HCT116 (cell line): ENCODE data around the gene SERF2. TPM values are rescaled to one million over a fixed set of nuclear protein-coding genes. Genes with fewer than 3 reads are reported as not detected.

ENCODE experiments used
- ATAC-seq: fragments of 200-7000 bp; cut with Tn5 transposase; 2 replicates; pipeline ENCODE4 v1.9.1; 2020; ENCODE audit warnings: mild to moderate bottlenecking, moderate library complexity
- BruUV-seq: library from RNA; stranded (reverse); fragments of 400-500 nt; replicated peaks from 2 replicates; lab custom pipeline; 2021; lab: Mats Ljungman, UMichigan
- CTCF ChIA-PET: fragments of 300-600 bp; sonication (Branson Sonifier 250); formaldehyde crosslinking; loops from one replicate; lab custom pipeline; 2021; ENCODE audit warnings: antibody characterized with exemption; lab: Charles Lee
- POLR2A ChIA-PET: fragments of 300-600, 350-600 bp; sonication (Branson Sonifier 250); formaldehyde crosslinking; loops from one replicate; lab custom pipeline; 2021; ENCODE audit warnings: antibody characterized with exemption; lab: Charles Lee
- RAD21 ChIA-PET, 2 experiments: fragments of 300-600 bp; sonication (Branson Sonifier 250); formaldehyde crosslinking; loops; one replicate each; lab custom pipeline; 2023; ENCODE audit warnings: low total read pairs in 2 of 2; ENCODE audit not compliant: uncharacterized antibody in 2 of 2, unreplicated experiment in 2 of 2, low non-redundant PET in 1 of 2; lab: Charles Lee
- DNase-seq: peaks from one replicate; pipeline ENCODE4 v3.0.0-alpha.2; 2010; ENCODE audit warnings: low read depth, low spot score
- H2AFZ ChIP-seq: fragments of 200-600 bp; shearing (Covaris generic), sonication (generic); 2 replicates; pipeline ENCODE4 v1.6.1; 2017; ENCODE audit warnings: low read depth, mixed run types, mixed read lengths, antibody characterized with exemption, low read length; ENCODE audit not compliant: poor library complexity, severe bottlenecking
- H3K27ac ChIP-seq: 2 replicates; pipeline ENCODE4 v1.5.1; 2012; ENCODE audit warnings: low read depth, low read length
- H3K27me3 ChIP-seq: fragments of 200-600 bp; sonication (generic); 2 replicates; pipeline ENCODE4 v1.6.1; 2016; ENCODE audit warnings: mixed run types, low read length, mixed read lengths; ENCODE audit not compliant: insufficient read depth
- H3K36me3 ChIP-seq, 2 experiments: fragments of 200-500 bp in 1 of 2; fragments of 200-600 bp in 1 of 2; sonication (Bioruptor generic) in 1 of 2; sonication (generic) in 1 of 2; 2 replicates each; pipeline versions ENCODE4 v1.5.1 to v1.6.1; 2014 to 2016; ENCODE audit warnings: low read length in 2 of 2, inconsistent platforms in 1 of 2, mixed read lengths in 1 of 2, mixed run types in 1 of 2; ENCODE audit not compliant: insufficient read depth in 2 of 2, control insufficient read depth in 1 of 2
- H3K4me1 ChIP-seq, 2 experiments: fragments of 200-600 bp in 1 of 2; sonication (generic) in 1 of 2; 2 replicates each; pipeline versions ENCODE4 v1.5.1 to v1.6.1; 2012 to 2017; ENCODE audit warnings: low read length in 2 of 2, inconsistent platforms in 1 of 2, mild to moderate bottlenecking in 1 of 2, mixed read lengths in 1 of 2, mixed run types in 1 of 2, moderate library complexity in 1 of 2; ENCODE audit not compliant: insufficient read depth in 2 of 2, control insufficient read depth in 1 of 2
- H3K4me2 ChIP-seq: fragments of 200-600 bp; sonication (generic); 2 replicates; pipeline ENCODE4 v1.6.1; 2017; ENCODE audit warnings: mixed run types, low read length, mixed read lengths
- H3K4me3 ChIP-seq, 2 experiments: fragments of 200-600 bp in 1 of 2; sonication (generic) in 1 of 2; replicated peaks in 1 of 2; 2 replicates each; pipeline ENCODE4 v1.5.1; 2011 to 2016; ENCODE audit warnings: low read length in 2 of 2, control low read depth in 1 of 2, low read depth in 1 of 2, mild to moderate bottlenecking in 1 of 2, mixed read lengths in 1 of 2, mixed run types in 1 of 2
- H3K79me2 ChIP-seq: fragments of 200-600 bp; sonication (generic); 2 replicates; pipeline ENCODE4 v1.6.1; 2017; ENCODE audit warnings: mild to moderate bottlenecking, mixed run types, low read length, moderate library complexity, mixed read lengths; ENCODE audit not compliant: insufficient read depth
- H3K9ac ChIP-seq: fragments of 200-600 bp; sonication (generic); 2 replicates; pipeline ENCODE4 v1.6.1; 2016; ENCODE audit warnings: low read length, mixed read lengths
- H3K9me2 ChIP-seq: fragments of 200-600 bp; sonication (generic), shearing (Covaris generic); 2 replicates; pipeline ENCODE4 v1.6.1; 2017; ENCODE audit warnings: mixed run types, mild to moderate bottlenecking, moderate library complexity; ENCODE audit not compliant: insufficient read depth
- H3K9me3 ChIP-seq, 2 experiments: fragments of 200-500 bp in 1 of 2; fragments of 200-600 bp in 1 of 2; sonication (Bioruptor generic) in 1 of 2; sonication (generic) in 1 of 2; 2 replicates each; pipeline ENCODE4 v1.6.1; 2014 to 2017; ENCODE audit warnings: low read length in 2 of 2, mixed read lengths in 2 of 2, inconsistent platforms in 1 of 2, low read depth in 1 of 2, mild to moderate bottlenecking in 1 of 2, mixed run types in 1 of 2, moderate library complexity in 1 of 2; ENCODE audit not compliant: control insufficient read depth in 1 of 2, insufficient read depth in 1 of 2
- H4K20me1 ChIP-seq: fragments of 200-600 bp; sonication (generic), shearing (Covaris generic); 2 replicates; pipeline ENCODE4 v1.6.1; 2017; ENCODE audit warnings: mixed run types, mild to moderate bottlenecking, moderate library complexity; ENCODE audit not compliant: insufficient read depth
- CBX3 ChIP-seq: IDR thresholded peaks from 2 replicates; pipeline ENCODE4 v1.6.1; 2012; ENCODE audit warnings: low read depth
- EGR1 ChIP-seq: IDR thresholded peaks from 2 replicates; pipeline ENCODE4 v1.6.1; 2012; ENCODE audit warnings: low read depth
- ELF1 ChIP-seq: IDR thresholded peaks from 2 replicates; pipeline ENCODE4 v1.6.1; 2012; ENCODE audit warnings: low read depth, borderline replicate concordance
- EZH2phosphoT487 ChIP-seq: fragments of 200-600 bp; IDR thresholded peaks from 2 replicates; pipeline ENCODE4 v1.6.1; 2018; ENCODE audit warnings: antibody characterized with exemption, borderline replicate concordance
- FOSL1 ChIP-seq: IDR thresholded peaks from 2 replicates; pipeline ENCODE4 v1.6.1; 2012; ENCODE audit warnings: low read depth
- JUND ChIP-seq: IDR thresholded peaks from 2 replicates; pipeline ENCODE4 v1.6.1; 2012
- POLR2A ChIP-seq: IDR thresholded peaks from 2 replicates; pipeline ENCODE4 v1.7.0; 2011; ENCODE audit warnings: borderline replicate concordance; ENCODE audit not compliant: insufficient read depth, insufficient read length; ENCODE audit errors: extremely low read depth
- POLR2AphosphoS5 ChIP-seq: IDR thresholded peaks from 2 replicates; pipeline ENCODE4 v1.6.1; 2011; ENCODE audit warnings: mild to moderate bottlenecking, low read depth, low read length, moderate library complexity
- RAD21 ChIP-seq: IDR thresholded peaks from 2 replicates; pipeline ENCODE4 v1.6.1; 2012; ENCODE audit warnings: low read depth, mild to moderate bottlenecking
- REST ChIP-seq: IDR thresholded peaks from 2 replicates; pipeline ENCODE4 v1.6.1; 2012; ENCODE audit warnings: low read depth
- SRF ChIP-seq: IDR thresholded peaks from 2 replicates; pipeline ENCODE4 v1.6.1; 2012; ENCODE audit warnings: low read depth
- TCF7L2 ChIP-seq: IDR thresholded peaks from 2 replicates; pipeline ENCODE4 v1.7.0; 2011; ENCODE audit warnings: borderline replicate concordance, inconsistent platforms; ENCODE audit not compliant: insufficient read depth, insufficient read length; ENCODE audit errors: extremely low read depth
- YY1 ChIP-seq: IDR thresholded peaks from 2 replicates; pipeline ENCODE4 v1.6.1; 2011; ENCODE audit warnings: low read length, low read depth, moderate library complexity, mild to moderate bottlenecking; ENCODE audit not compliant: insufficient replicate concordance; ENCODE audit errors: extremely low read depth
- ZBTB33 ChIP-seq: IDR thresholded peaks from 2 replicates; pipeline ENCODE4 v1.6.1; 2011; ENCODE audit warnings: mild to moderate bottlenecking, low read length, moderate library complexity; ENCODE audit not compliant: insufficient replicate concordance; ENCODE audit errors: extremely low read depth
- ZFX ChIP-seq: fragments of 450-650 bp; IDR thresholded peaks from 2 replicates; pipeline ENCODE4 v1.6.1; 2017
- ZNF274 ChIP-seq: fragments of 200-500 bp; sonication (Bioruptor generic); IDR thresholded peaks from 2 replicates; pipeline ENCODE4 v1.6.1; 2014; ENCODE audit warnings: mild to moderate bottlenecking, low read depth, low read length, inconsistent platforms
- intact Hi-C: fragments of 100-400 bp; cut with micrococcal nuclease; formaldehyde crosslinking; loops from 2 replicates; pipeline ENCODE4 v1.10.0; 2022
- total RNA-seq: library from RNA; stranded (reverse); gene quantifications from one replicate; pipeline ENCODE4 v1.2.1, GENCODE V29; 2021; ENCODE audit not compliant: unreplicated experiment

Gene SERF2
- total RNA-seq, 1 experiment from 2014 or later: 656 TPM

- no peak for TF ChIP-seq POLR2A
- TF ChIP-seq EGR1: no peak
- no peak for TF ChIP-seq ZFX
- TF ChIP-seq SRF: no peak
- TF ChIP-seq ZBTB33: no peak
These were observed 19.5 kb upstream of the SERF2 start (continued) for GRCh38 chr15:43772624-43773023.

- Histone ChIP-seq H3K9me2 (no peaks in the 10 kb centered on the region), H3K27me3 (no peaks in the 10 kb centered on the region), H3K36me3 (peaks cover 35 to 40% of the 10 kb centered on the region in 2 experiments), H3K27ac (peak overlapping the region; percentile 69; the same call in 1 of the 2 replicates), H3K9ac (no peak overlapping the region), H2AFZ (no peak overlapping the region), H3K9me3 (no peaks in the 10 kb centered on the region), H3K4me1 (peaks cover 9 to 31% of the 10 kb centered on the region in 2 experiments), H4K20me1 (peaks cover 10% of the 10 kb centered on the region; the same call in 1 of the 2 replicates), H3K79me2 (no peaks in the 10 kb centered on the region; the same call in 1 of the 2 replicates), H3K4me2 (no peak overlapping the region), H3K4me3 (no peak overlapping the region)
- no peak for ATAC-seq
- ChIA-PET POLR2A (no interaction called here), RAD21 (no interaction called here), CTCF (no interaction called here)
- intact Hi-C loops: loop anchor here (10.0 kb wide), 1 partner anchor 329 kb away; no protein-coding TSS in a partner anchor
- BruUV-seq: no TSS peak
- no peak for DNase-seq
- TF ChIP-seq POLR2A (no peak), CBX3 (no peak), EZH2phosphoT487 (no peak), POLR2AphosphoS5 (no peak), RAD21 (no peak), ZNF274 (no peak), FOSL1 (no peak), ZFX (no peak), REST (no peak), JUND (no peak), TCF7L2 (no peak), ELF1 (no peak), EGR1 (no peak), YY1 (no peak), ZBTB33 (no peak)
These were observed 18.1 kb upstream of the SERF2 start for GRCh38 chr15:43774062-43774461.
